ENCODE measurements around the gene PMAIP1.

Gene PMAIP1

GRCh38 chr18:59867337-59868104, 32.3 kb upstream of the PMAIP1 start:
- no peaks in the 10 kb centered on the region for H3K36me3 ChIP-seq (ENCODE audit: control insufficient read depth in 2 of 2, insufficient read depth in 2 of 2, low read length in 2 of 2)
- H3K4me3 ChIP-seq (ENCODE audit: low read length in 2 of 2) = no peak overlapping the region
- no peak overlapping the region for H3K9ac ChIP-seq (ENCODE audit: low read length in 2 of 2)
- H3K4me1 ChIP-seq (ENCODE audit: control insufficient read depth, insufficient read depth, low read length) = no peaks in the 10 kb centered on the region
- H3K9me3 ChIP-seq (ENCODE audit: control insufficient read depth in 2 of 2, low read length in 2 of 2) = no peaks in the 10 kb centered on the region
- peaks cover 2 to 6% of the 10 kb centered on the region in 2 donors for H3K27me3 ChIP-seq (ENCODE audit: control insufficient read depth in 1 of 2, insufficient read depth in 2 of 2, low read length in 2 of 2)
- H3K27ac ChIP-seq (ENCODE audit: low read length) = no peak overlapping the region

GRCh38 chr18:59870623-59871130, 29.1 kb upstream of the PMAIP1 start:
- Histone ChIP-seq H3K4me3 (ENCODE audit: low read length in 2 of 2) (no peak overlapping the region), H3K36me3 (ENCODE audit: control insufficient read depth in 2 of 2, insufficient read depth in 2 of 2, low read length in 2 of 2) (no peaks in the 10 kb centered on the region), H3K9me3 (ENCODE audit: control insufficient read depth in 2 of 2, low read length in 2 of 2) (no peaks in the 10 kb centered on the region), H3K27ac (ENCODE audit: low read length) (no peak overlapping the region), H3K27me3 (ENCODE audit: control insufficient read depth in 1 of 2, insufficient read depth in 2 of 2, low read length in 2 of 2) (peaks cover 2% of the 10 kb centered on the region in 2 donors), H3K4me1 (ENCODE audit: control insufficient read depth, insufficient read depth, low read length) (no peaks in the 10 kb centered on the region), H3K9ac (ENCODE audit: low read length in 2 of 2) (no peak overlapping the region)

- peaks cover 2% of the 10 kb centered on the region in 2 donors for H3K27me3 ChIP-seq (ENCODE audit: control insufficient read depth in 1 of 2, insufficient read depth in 2 of 2, low read length in 2 of 2)
Measured at GRCh38 chr18:59871711-59872362, 28.0 kb upstream of the PMAIP1 start.

GRCh38 chr18:59873641-59874040, 26.2 kb upstream of the PMAIP1 start:
- Histone ChIP-seq H3K27ac (ENCODE audit: low read length) (no peak overlapping the region), H3K27me3 (ENCODE audit: control insufficient read depth in 1 of 2, insufficient read depth in 2 of 2, low read length in 2 of 2) (peaks cover 0 to 2% of the 10 kb centered on the region in 2 donors), H3K9ac (ENCODE audit: low read length in 2 of 2) (no peak overlapping the region)

More at GRCh38 chr18:59871711-59872362, 28.0 kb upstream of the PMAIP1 start:
- Histone ChIP-seq H3K9me3 (ENCODE audit: control insufficient read depth in 2 of 2, low read length in 2 of 2) (no peaks in the 10 kb centered on the region), H3K27ac (ENCODE audit: low read length) (no peak overlapping the region), H3K4me1 (ENCODE audit: control insufficient read depth, insufficient read depth, low read length) (no peaks in the 10 kb centered on the region), H3K4me3 (ENCODE audit: low read length in 2 of 2) (no peak overlapping the region), H3K9ac (ENCODE audit: low read length in 2 of 2) (no peak overlapping the region), H3K36me3 (ENCODE audit: control insufficient read depth in 2 of 2, insufficient read depth in 2 of 2, low read length in 2 of 2) (no peaks in the 10 kb centered on the region)

GRCh38 chr18:59874166-59874565, 25.6 kb upstream of the PMAIP1 start:
- H3K36me3 ChIP-seq (ENCODE audit: control insufficient read depth in 2 of 2, insufficient read depth in 2 of 2, low read length in 2 of 2) = no peaks in the 10 kb centered on the region
- no peak overlapping the region for H3K4me3 ChIP-seq (ENCODE audit: low read length in 2 of 2)
- H3K4me1 ChIP-seq (ENCODE audit: control insufficient read depth, insufficient read depth, low read length) = no peaks in the 10 kb centered on the region
- no peak overlapping the region for H3K27ac ChIP-seq (ENCODE audit: low read length)
- no peak overlapping the region for H3K9ac ChIP-seq (ENCODE audit: low read length in 2 of 2)
- no peaks in the 10 kb centered on the region for H3K9me3 ChIP-seq (ENCODE audit: control insufficient read depth in 2 of 2, low read length in 2 of 2)
- peaks cover 0 to 2% of the 10 kb centered on the region in 2 donors for H3K27me3 ChIP-seq (ENCODE audit: control insufficient read depth in 1 of 2, insufficient read depth in 2 of 2, low read length in 2 of 2)

More at GRCh38 chr18:59873641-59874040, 26.2 kb upstream of the PMAIP1 start:
- Histone ChIP-seq H3K4me3 (ENCODE audit: low read length in 2 of 2) (no peak overlapping the region), H3K36me3 (ENCODE audit: control insufficient read depth in 2 of 2, insufficient read depth in 2 of 2, low read length in 2 of 2) (no peaks in the 10 kb centered on the region), H3K4me1 (ENCODE audit: control insufficient read depth, insufficient read depth, low read length) (no peaks in the 10 kb centered on the region), H3K9me3 (ENCODE audit: control insufficient read depth in 2 of 2, low read length in 2 of 2) (no peaks in the 10 kb centered on the region)

GRCh38 chr18:59876310-59876626, 23.5 kb upstream of the PMAIP1 start:
- Histone ChIP-seq H3K36me3 (ENCODE audit: control insufficient read depth in 2 of 2, insufficient read depth in 2 of 2, low read length in 2 of 2) (no peaks in the 10 kb centered on the region), H3K9me3 (ENCODE audit: control insufficient read depth in 2 of 2, low read length in 2 of 2) (no peaks in the 10 kb centered on the region), H3K27me3 (ENCODE audit: control insufficient read depth in 1 of 2, insufficient read depth in 2 of 2, low read length in 2 of 2) (peaks cover 0 to 2% of the 10 kb centered on the region in 2 donors), H3K4me3 (ENCODE audit: low read length in 2 of 2) (no peak overlapping the region), H3K4me1 (ENCODE audit: control insufficient read depth, insufficient read depth, low read length) (no peaks in the 10 kb centered on the region), H3K9ac (ENCODE audit: low read length in 2 of 2) (no peak overlapping the region), H3K27ac (ENCODE audit: low read length) (no peak overlapping the region)

GRCh38 chr18:59877361-59877760, 22.4 kb upstream of the PMAIP1 start:
- Histone ChIP-seq H3K4me3 (ENCODE audit: low read length in 2 of 2) (no peak overlapping the region), H3K27ac (ENCODE audit: low read length) (no peak overlapping the region), H3K36me3 (ENCODE audit: control insufficient read depth in 2 of 2, insufficient read depth in 2 of 2, low read length in 2 of 2) (no peaks in the 10 kb centered on the region), H3K27me3 (ENCODE audit: control insufficient read depth in 1 of 2, insufficient read depth in 2 of 2, low read length in 2 of 2) (no peaks in the 10 kb centered on the region), H3K9ac (ENCODE audit: low read length in 2 of 2) (no peak overlapping the region), H3K9me3 (ENCODE audit: control insufficient read depth in 2 of 2, low read length in 2 of 2) (no peaks in the 10 kb centered on the region), H3K4me1 (ENCODE audit: control insufficient read depth, insufficient read depth, low read length) (no peaks in the 10 kb centered on the region)

- no peaks in the 10 kb centered on the region for H3K36me3 ChIP-seq (ENCODE audit: control insufficient read depth in 2 of 2, insufficient read depth in 2 of 2, low read length in 2 of 2)
Measured at GRCh38 chr18:59878644-59879043, 21.2 kb upstream of the PMAIP1 start.

GRCh38 chr18:59881728-59882656, 17.8 kb upstream of the PMAIP1 start:
- no peak overlapping the region for H3K4me3 ChIP-seq (ENCODE audit: low read length in 2 of 2)
- H3K9ac ChIP-seq (ENCODE audit: low read length in 2 of 2) = no peak overlapping the region
- no peak overlapping the region for H3K27ac ChIP-seq (ENCODE audit: low read length)
- H3K4me1 ChIP-seq (ENCODE audit: control insufficient read depth, insufficient read depth, low read length) = no peaks in the 10 kb centered on the region
- no peaks in the 10 kb centered on the region for H3K36me3 ChIP-seq (ENCODE audit: control insufficient read depth in 2 of 2, insufficient read depth in 2 of 2, low read length in 2 of 2)
- H3K9me3 ChIP-seq (ENCODE audit: control insufficient read depth in 2 of 2, low read length in 2 of 2) = no peaks in the 10 kb centered on the region
- no peaks in the 10 kb centered on the region for H3K27me3 ChIP-seq (ENCODE audit: control insufficient read depth in 1 of 2, insufficient read depth in 2 of 2, low read length in 2 of 2)

More at GRCh38 chr18:59878644-59879043, 21.2 kb upstream of the PMAIP1 start:
- H3K9ac ChIP-seq (ENCODE audit: low read length in 2 of 2) = no peak overlapping the region
- no peaks in the 10 kb centered on the region for H3K27me3 ChIP-seq (ENCODE audit: control insufficient read depth in 1 of 2, insufficient read depth in 2 of 2, low read length in 2 of 2)
- no peak overlapping the region for H3K4me3 ChIP-seq (ENCODE audit: low read length in 2 of 2)
- H3K9me3 ChIP-seq (ENCODE audit: control insufficient read depth in 2 of 2, low read length in 2 of 2) = no peaks in the 10 kb centered on the region
- H3K27ac ChIP-seq (ENCODE audit: low read length) = no peak overlapping the region
- no peaks in the 10 kb centered on the region for H3K4me1 ChIP-seq (ENCODE audit: control insufficient read depth, insufficient read depth, low read length)

- Histone ChIP-seq H3K9ac (ENCODE audit: low read length in 2 of 2) (no peak overlapping the region), H3K4me3 (ENCODE audit: low read length in 2 of 2) (no peak overlapping the region), H3K9me3 (ENCODE audit: control insufficient read depth in 2 of 2, low read length in 2 of 2) (no peaks in the 10 kb centered on the region), H3K27me3 (ENCODE audit: control insufficient read depth in 1 of 2, insufficient read depth in 2 of 2, low read length in 2 of 2) (no peaks in the 10 kb centered on the region), H3K27ac (ENCODE audit: low read length) (no peak overlapping the region), H3K4me1 (ENCODE audit: control insufficient read depth, insufficient read depth, low read length) (no peaks in the 10 kb centered on the region), H3K36me3 (ENCODE audit: control insufficient read depth in 2 of 2, insufficient read depth in 2 of 2, low read length in 2 of 2) (no peaks in the 10 kb centered on the region)
Measured at GRCh38 chr18:59884351-59884750, 15.4 kb upstream of the PMAIP1 start.

Data from stomach smooth muscle (tissue), 2 donors.